Lower leg skin (tissue), 3 donors: ENCODE data around the gene TMEM169.

Source experiments
- POLR2A ChIP-seq, 2 donors: fragments of 450-650 bp; IDR thresholded peaks; one replicate each; pipeline ENCODE4 v1.6.1; 2016 to 2017; ENCODE audit warnings: antibody characterized with exemption in 2 of 2, mild to moderate bottlenecking in 1 of 2, moderate library complexity in 1 of 2
- TF ChIP-seq, protein P1 (sequence below), 3 donors: fragments of 450-650 bp; IDR thresholded peaks; one replicate each; pipeline ENCODE4 v1.5.1; 2016; ENCODE audit warnings: antibody characterized with exemption in 3 of 3, mild to moderate bottlenecking in 3 of 3, moderate library complexity in 2 of 3

DNA sequence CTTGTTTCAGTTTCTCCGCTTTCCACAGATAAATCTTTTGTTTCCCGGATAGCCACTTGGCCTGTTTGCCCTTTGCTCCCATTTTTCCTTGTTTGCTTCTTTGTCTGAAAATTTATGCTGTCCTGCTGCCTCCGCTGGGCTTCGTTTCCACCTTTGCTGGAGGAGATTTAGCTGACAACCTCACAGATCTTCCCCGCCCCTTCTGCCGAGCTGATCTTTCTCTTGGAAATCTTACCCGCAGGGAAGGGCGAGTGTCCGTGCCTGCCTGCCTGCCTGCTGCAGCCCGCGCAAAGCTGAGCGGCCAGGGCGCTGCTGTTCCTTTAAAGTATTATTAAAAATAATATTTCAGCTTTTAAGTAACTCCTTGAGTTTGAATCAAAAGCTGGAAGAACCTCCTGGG lies 26.0 kb downstream of the TMEM169 start:
- TF ChIP-seq, protein P1, sequence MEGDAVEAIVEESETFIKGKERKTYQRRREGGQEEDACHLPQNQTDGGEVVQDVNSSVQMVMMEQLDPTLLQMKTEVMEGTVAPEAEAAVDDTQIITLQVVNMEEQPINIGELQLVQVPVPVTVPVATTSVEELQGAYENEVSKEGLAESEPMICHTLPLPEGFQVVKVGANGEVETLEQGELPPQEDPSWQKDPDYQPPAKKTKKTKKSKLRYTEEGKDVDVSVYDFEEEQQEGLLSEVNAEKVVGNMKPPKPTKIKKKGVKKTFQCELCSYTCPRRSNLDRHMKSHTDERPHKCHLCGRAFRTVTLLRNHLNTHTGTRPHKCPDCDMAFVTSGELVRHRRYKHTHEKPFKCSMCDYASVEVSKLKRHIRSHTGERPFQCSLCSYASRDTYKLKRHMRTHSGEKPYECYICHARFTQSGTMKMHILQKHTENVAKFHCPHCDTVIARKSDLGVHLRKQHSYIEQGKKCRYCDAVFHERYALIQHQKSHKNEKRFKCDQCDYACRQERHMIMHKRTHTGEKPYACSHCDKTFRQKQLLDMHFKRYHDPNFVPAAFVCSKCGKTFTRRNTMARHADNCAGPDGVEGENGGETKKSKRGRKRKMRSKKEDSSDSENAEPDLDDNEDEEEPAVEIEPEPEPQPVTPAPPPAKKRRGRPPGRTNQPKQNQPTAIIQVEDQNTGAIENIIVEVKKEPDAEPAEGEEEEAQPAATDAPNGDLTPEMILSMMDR (IDR thresholded peaks at IDR 0.05), result no peak
- TF ChIP-seq POLR2A (IDR thresholded peaks at IDR 0.05), result no peak
